Adipocyte (in vitro differentiated cells): ENCODE measurements around the gene CMAS.

ENCODE experiments used
- DNase-seq: peaks from one replicate; pipeline ENCODE4 v3.0.0-alpha.2; 2015; ENCODE audit warnings: low read depth
- H3K27me3 ChIP-seq: replicated peaks from 2 replicates; pipeline ENCODE4 v1.7.0; 2013; ENCODE audit warnings: mild to moderate bottlenecking, low read length, moderate library complexity; ENCODE audit not compliant: control insufficient read depth, insufficient read depth
- H3K36me3 ChIP-seq: 2 replicates; pipeline ENCODE4 v1.7.0; 2013; ENCODE audit warnings: low read length, mild to moderate bottlenecking, moderate library complexity; ENCODE audit not compliant: control insufficient read depth, insufficient read depth, severe bottlenecking
- H3K4me1 ChIP-seq: 2 replicates; pipeline ENCODE4 v1.7.0; 2013; ENCODE audit warnings: mild to moderate bottlenecking, low read length, moderate library complexity; ENCODE audit not compliant: control insufficient read depth, insufficient read depth
- H3K4me3 ChIP-seq: 2 replicates; pipeline ENCODE4 v1.7.0; 2013; ENCODE audit warnings: mild to moderate bottlenecking, low read length, moderate library complexity
- H3K9ac ChIP-seq: 2 replicates; pipeline ENCODE4 v1.7.0; 2013; ENCODE audit warnings: mild to moderate bottlenecking, low read length, moderate library complexity
- H3K9me3 ChIP-seq: 2 replicates; pipeline ENCODE4 v1.7.0; 2013; ENCODE audit warnings: mild to moderate bottlenecking, low read length, moderate library complexity; ENCODE audit not compliant: control insufficient read depth

Gene CMAS

GRCh38 chr12:22029491-22029890, 16.5 kb upstream of the CMAS start:
- H3K4me3 ChIP-seq = no peak overlapping the region
- peaks cover 1% of the 10 kb centered on the region for H3K4me1 ChIP-seq
- H3K36me3 ChIP-seq = no peaks in the 10 kb centered on the region
- H3K9ac ChIP-seq = no peak overlapping the region
- DNase-seq = no peak
- H3K9me3 ChIP-seq = no peaks in the 10 kb centered on the region
- H3K27me3 ChIP-seq = no peaks in the 10 kb centered on the region

GRCh38 chr12:22029991-22030390, 16.0 kb upstream of the CMAS start:
- H3K4me1 ChIP-seq = peaks cover 6% of the 10 kb centered on the region
- H3K27me3 ChIP-seq = no peaks in the 10 kb centered on the region
- H3K4me3 ChIP-seq = no peak overlapping the region
- H3K9ac ChIP-seq = no peak overlapping the region
- H3K9me3 ChIP-seq = no peaks in the 10 kb centered on the region
- no peak for DNase-seq
- no peaks in the 10 kb centered on the region for H3K36me3 ChIP-seq

- Histone ChIP-seq H3K27me3 (no peaks in the 10 kb centered on the region), H3K4me1 (peaks cover 9% of the 10 kb centered on the region), H3K9ac (no peak overlapping the region), H3K4me3 (no peak overlapping the region), H3K36me3 (no peaks in the 10 kb centered on the region), H3K9me3 (no peaks in the 10 kb centered on the region)
- no peak for DNase-seq
Measured at GRCh38 chr12:22032732-22033131, 13.3 kb upstream of the CMAS start.

- peaks cover 9% of the 10 kb centered on the region for H3K4me1 ChIP-seq
- DNase-seq = no peak
Measured at GRCh38 chr12:22034709-22035506, 11.1 kb upstream of the CMAS start.

DNA sequence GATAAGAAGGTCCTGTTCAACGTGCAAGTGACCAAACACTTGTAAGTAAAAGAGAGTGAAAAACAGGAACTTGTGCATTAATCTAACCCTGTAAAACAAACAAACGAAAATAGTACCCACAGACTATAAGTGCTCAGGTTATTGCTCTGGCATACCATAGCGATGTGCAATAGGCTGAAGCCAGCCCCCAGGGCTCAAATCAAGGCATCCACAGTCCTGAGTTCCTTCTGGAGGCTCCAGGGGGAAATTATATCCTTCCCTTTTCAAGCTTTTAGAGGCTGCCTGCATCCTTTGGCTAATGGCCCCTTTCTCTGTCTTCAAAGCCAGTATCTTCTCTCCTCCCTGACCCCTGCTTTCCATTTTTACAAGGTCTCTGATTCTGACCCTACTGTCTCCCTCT, 8.1 kb upstream of the CMAS start:
- Histone ChIP-seq H3K4me1 (peaks cover 15% of the 10 kb centered on the region), H3K4me3 (no peak overlapping the region), H3K27me3 (no peaks in the 10 kb centered on the region), H3K9ac (no peak overlapping the region), H3K36me3 (no peaks in the 10 kb centered on the region), H3K9me3 (no peaks in the 10 kb centered on the region)
- DNase-seq = no peak

More at GRCh38 chr12:22034709-22035506, 11.1 kb upstream of the CMAS start:
- Histone ChIP-seq H3K9ac (no peak overlapping the region), H3K4me3 (no peak overlapping the region), H3K27me3 (no peaks in the 10 kb centered on the region), H3K9me3 (no peaks in the 10 kb centered on the region), H3K36me3 (no peaks in the 10 kb centered on the region)

DNA sequence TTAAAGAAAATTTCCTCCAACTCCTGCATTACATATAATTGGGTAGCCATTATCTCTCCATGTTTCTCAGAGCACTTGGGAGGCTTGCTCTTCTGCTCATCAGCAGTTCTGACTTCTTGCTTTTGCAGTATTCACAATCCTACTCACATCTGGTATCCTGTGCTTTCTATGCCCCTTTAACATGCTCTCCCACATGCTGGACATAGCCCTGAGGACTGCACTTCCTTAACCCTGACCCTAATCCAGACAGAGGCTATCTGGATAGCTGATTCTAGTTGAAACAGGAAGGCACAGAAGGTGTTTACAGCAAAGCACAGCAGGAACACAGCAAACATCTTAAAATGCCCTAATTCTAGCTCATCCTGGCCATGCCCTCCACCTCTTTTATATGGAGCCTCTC, 7.3 kb upstream of the CMAS start:
- H3K27me3 ChIP-seq = no peaks in the 10 kb centered on the region
- no peak overlapping the region for H3K9ac ChIP-seq
- DNase-seq = no peak
- no peak overlapping the region for H3K4me3 ChIP-seq
- peaks cover 15% of the 10 kb centered on the region for H3K4me1 ChIP-seq
- H3K36me3 ChIP-seq = no peaks in the 10 kb centered on the region
- no peaks in the 10 kb centered on the region for H3K9me3 ChIP-seq

GRCh38 chr12:22039361-22039760, 6.7 kb upstream of the CMAS start:
- no peak overlapping the region for H3K9ac ChIP-seq
- no peak for DNase-seq
- no peak overlapping the region for H3K4me3 ChIP-seq
- H3K36me3 ChIP-seq = no peaks in the 10 kb centered on the region
- H3K4me1 ChIP-seq = peaks cover 15% of the 10 kb centered on the region
- no peaks in the 10 kb centered on the region for H3K9me3 ChIP-seq
- H3K27me3 ChIP-seq = no peaks in the 10 kb centered on the region

- no peak for DNase-seq
- Histone ChIP-seq H3K36me3 (no peaks in the 10 kb centered on the region), H3K9me3 (no peaks in the 10 kb centered on the region), H3K27me3 (no peaks in the 10 kb centered on the region), H3K9ac (no peak overlapping the region), H3K4me3 (no peak overlapping the region), H3K4me1 (peaks cover 16% of the 10 kb centered on the region)
Measured at GRCh38 chr12:22042976-22043669, 2.9 kb upstream of the CMAS start.

GRCh38 chr12:22043943-22044342, 2.1 kb upstream of the CMAS start:
- H3K9me3 ChIP-seq = no peaks in the 10 kb centered on the region
- no peaks in the 10 kb centered on the region for H3K27me3 ChIP-seq
- H3K4me1 ChIP-seq = peaks cover 16% of the 10 kb centered on the region
- H3K4me3 ChIP-seq = no peak overlapping the region
- no peak for DNase-seq
- no peaks in the 10 kb centered on the region for H3K36me3 ChIP-seq
- no peak overlapping the region for H3K9ac ChIP-seq

- no peak for DNase-seq
- H3K4me3 ChIP-seq = no peak overlapping the region
- no peak overlapping the region for H3K9ac ChIP-seq
- H3K9me3 ChIP-seq = no peaks in the 10 kb centered on the region
- H3K27me3 ChIP-seq = no peaks in the 10 kb centered on the region
- no peaks in the 10 kb centered on the region for H3K36me3 ChIP-seq
- H3K4me1 ChIP-seq = peaks cover 16% of the 10 kb centered on the region
Measured at GRCh38 chr12:22044391-22044790, 1.6 kb upstream of the CMAS start.

DNA sequence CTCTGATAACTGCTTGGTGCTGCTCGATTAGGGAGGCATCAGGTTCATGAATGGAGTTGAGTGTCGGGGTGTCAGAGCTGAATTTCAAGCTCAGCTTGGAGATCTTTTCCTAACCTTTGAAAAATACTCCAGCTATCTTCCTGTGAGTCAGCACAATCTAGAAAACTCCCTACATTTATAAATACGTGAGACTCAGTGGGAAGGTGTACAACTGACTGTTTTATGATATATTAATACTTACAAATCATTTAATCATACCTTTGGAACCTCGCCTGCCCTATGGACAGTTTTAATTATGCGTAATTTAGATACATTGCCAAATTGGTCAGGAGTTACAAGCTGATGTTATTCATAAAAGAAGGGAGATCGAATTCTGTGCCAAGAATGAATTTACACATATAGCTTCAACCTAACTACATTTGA, 961 bp downstream of the CMAS start:
- no peaks in the 10 kb centered on the region for H3K36me3 ChIP-seq
- H3K4me3 ChIP-seq = peak overlapping the region; percentile 91
- no peak for DNase-seq
- H3K27me3 ChIP-seq = no peaks in the 10 kb centered on the region
- peak overlapping the region; percentile 93 for H3K9ac ChIP-seq
- H3K4me1 ChIP-seq = peaks cover 36% of the 10 kb centered on the region
- no peaks in the 10 kb centered on the region for H3K9me3 ChIP-seq
